WTC11 (cell line): ENCODE results near the gene TBL1XR1. TPM values are rescaled to one million over a fixed set of nuclear protein-coding genes. Genes with fewer than 3 reads are reported as not detected.

Experiments used
- ATAC-seq: fragments of 200-7000 bp; cut with Tn5 transposase; 2 replicates; pipeline ENCODE4 v1.10.0; 2021; ENCODE audit warnings: mild to moderate bottlenecking, moderate library complexity
- CTCF ChIA-PET: fragments of 300-600 bp; sonication (Branson Sonifier 250); formaldehyde crosslinking; loops from one replicate; lab custom pipeline; 2021; ENCODE audit warnings: antibody characterized with exemption; lab: Charles Lee
- POLR2A ChIA-PET: fragments of 350-600 bp; sonication (Branson Sonifier 250); formaldehyde crosslinking; loops from one replicate; lab custom pipeline; 2021; ENCODE audit warnings: antibody characterized with exemption; lab: Charles Lee
- DNase-seq: peaks from one replicate; pipeline ENCODE4 v3.0.0; 2021; ENCODE audit warnings: low spot score
- H3K27ac Mint-ChIP-seq: 2 replicates; pipeline ENCODE4 v1.8.0; 2021; ENCODE audit warnings: mixed read lengths
- H3K27me3 Mint-ChIP-seq: 2 replicates; pipeline ENCODE4 v1.8.0; 2021; ENCODE audit warnings: low read depth, mild to moderate bottlenecking, moderate library complexity, mixed read lengths
- H3K36me3 Mint-ChIP-seq: 2 replicates; pipeline ENCODE4 v1.8.0; 2021; ENCODE audit warnings: mixed read lengths
- H3K4me1 Mint-ChIP-seq: 2 replicates; pipeline ENCODE4 v1.8.0; 2022; ENCODE audit warnings: mixed read lengths
- H3K4me3 Mint-ChIP-seq: 2 replicates; pipeline ENCODE4 v1.8.0; 2021; ENCODE audit warnings: mild to moderate bottlenecking, moderate library complexity, mixed read lengths
- H3K9me3 Mint-ChIP-seq: 2 replicates; pipeline ENCODE4 v1.8.0; 2021; ENCODE audit warnings: mixed read lengths
- CBFB ChIP-seq: sonication (generic); formaldehyde crosslinking; IDR thresholded peaks from 2 replicates; pipeline ENCODE4 v1.8.1; 2022; ENCODE audit warnings: mild to moderate bottlenecking, low read depth, missing genetic modification reagents
- ETV6 ChIP-seq: sonication (generic); formaldehyde crosslinking; IDR thresholded peaks from 2 replicates; pipeline ENCODE4 v1.8.1; 2022; ENCODE audit warnings: mild to moderate bottlenecking, missing genetic modification reagents
- FOXK1 ChIP-seq: sonication (generic); formaldehyde crosslinking; IDR thresholded peaks from 2 replicates; pipeline ENCODE4 v1.8.0; 2022; ENCODE audit warnings: mild to moderate bottlenecking, moderate library complexity, missing genetic modification reagents
- GABPB1 ChIP-seq: sonication (generic); formaldehyde crosslinking; IDR thresholded peaks from 2 replicates; pipeline ENCODE4 v1.8.1; 2023; ENCODE audit warnings: mild to moderate bottlenecking, missing genetic modification reagents
- IRF2 ChIP-seq: sonication (generic); formaldehyde crosslinking; IDR thresholded peaks from 2 replicates; pipeline ENCODE4 v1.8.0; 2022; ENCODE audit warnings: low read depth, missing genetic modification reagents, borderline replicate concordance
- JAZF1 ChIP-seq: fragments of 250-450 bp; sonication (Bioruptor Pico); IDR thresholded peaks from 2 replicates; pipeline ENCODE4 v1.9.0; 2021; ENCODE audit warnings: moderate library complexity, mild to moderate bottlenecking, inconsistent platforms
- KAT7 ChIP-seq: sonication (generic); formaldehyde crosslinking; IDR thresholded peaks from 2 replicates; pipeline ENCODE4 v1.8.1; 2023; ENCODE audit warnings: missing genetic modification reagents, mild to moderate bottlenecking, borderline replicate concordance
- SOX15 ChIP-seq: fragments of 250-450 bp; sonication (Bioruptor Pico); IDR thresholded peaks from 2 replicates; pipeline ENCODE4 v1.9.0; 2021; ENCODE audit warnings: mild to moderate bottlenecking
- TCF7 ChIP-seq: sonication (generic); formaldehyde crosslinking; IDR thresholded peaks from 2 replicates; pipeline ENCODE4 v1.8.0; 2022; ENCODE audit warnings: mild to moderate bottlenecking, low read depth, missing genetic modification reagents, moderate library complexity
- TEAD1 ChIP-seq: sonication (generic); formaldehyde crosslinking; IDR thresholded peaks from 2 replicates; pipeline ENCODE4 v1.8.0; 2022; ENCODE audit warnings: mild to moderate bottlenecking, missing genetic modification reagents
- USF2 ChIP-seq: sonication (generic); formaldehyde crosslinking; IDR thresholded peaks from 2 replicates; pipeline ENCODE4 v1.8.1; 2023; ENCODE audit warnings: mild to moderate bottlenecking, missing genetic modification reagents, moderate library complexity
- ZNF138 ChIP-seq: sonication (generic); formaldehyde crosslinking; conservative IDR thresholded peaks from 2 replicates; pipeline ENCODE4 v1.8.1; 2022; ENCODE audit warnings: mild to moderate bottlenecking, moderate library complexity, missing genetic modification reagents
- ZNF512 ChIP-seq: sonication (generic); formaldehyde crosslinking; IDR thresholded peaks from 2 replicates; pipeline ENCODE4 v1.8.1; 2022; ENCODE audit warnings: missing genetic modification reagents, borderline replicate concordance
- ZNF671 ChIP-seq: fragments of 250-450 bp; sonication (Bioruptor Pico); IDR thresholded peaks from 2 replicates; pipeline ENCODE4 v1.8.0; 2021; ENCODE audit warnings: mild to moderate bottlenecking
- total RNA-seq: library from RNA; stranded (reverse); gene quantifications from 3 replicates; pipeline ENCODE4 v1.2.3, GENCODE V29; 2021
- TF ChIP-seq, protein P1 (sequence below): sonication (generic); formaldehyde crosslinking; IDR thresholded peaks from 2 replicates; pipeline ENCODE4 v1.8.1; 2022; ENCODE audit warnings: low read depth, missing genetic modification reagents, borderline replicate concordance
- TF ChIP-seq, protein P2 (sequence below): fragments of 250-450 bp; sonication (Bioruptor Pico); IDR thresholded peaks from 2 replicates; pipeline ENCODE4 v1.9.0; 2021; ENCODE audit warnings: mild to moderate bottlenecking
- TF ChIP-seq, protein P3 (sequence below): sonication (generic); formaldehyde crosslinking; IDR thresholded peaks from 2 replicates; pipeline ENCODE4 v1.8.1; 2023; ENCODE audit warnings: mild to moderate bottlenecking, missing genetic modification reagents
- TF ChIP-seq, protein P4 (sequence below): sonication (generic); formaldehyde crosslinking; IDR thresholded peaks from 2 replicates; pipeline ENCODE4 v1.8.0; 2022; ENCODE audit warnings: mild to moderate bottlenecking, missing genetic modification reagents
- TF ChIP-seq, protein P5 (sequence below): sonication (generic); formaldehyde crosslinking; IDR thresholded peaks from 2 replicates; pipeline ENCODE4 v1.8.0; 2022; ENCODE audit warnings: mild to moderate bottlenecking, missing genetic modification reagents

The TBL1XR1 gene
- total RNA-seq, 1 experiment from 2014 or later: 148 TPM

- CTCF ChIA-PET: no interaction called here
- Mint-ChIP-seq H3K9me3 (peaks cover 3% of the 10 kb centered on the region; the same call in 1 of the 2 replicates), H3K36me3 (no peaks in the 10 kb centered on the region), H3K27ac (no peak overlapping the region)
- TF ChIP-seq, protein P1, sequence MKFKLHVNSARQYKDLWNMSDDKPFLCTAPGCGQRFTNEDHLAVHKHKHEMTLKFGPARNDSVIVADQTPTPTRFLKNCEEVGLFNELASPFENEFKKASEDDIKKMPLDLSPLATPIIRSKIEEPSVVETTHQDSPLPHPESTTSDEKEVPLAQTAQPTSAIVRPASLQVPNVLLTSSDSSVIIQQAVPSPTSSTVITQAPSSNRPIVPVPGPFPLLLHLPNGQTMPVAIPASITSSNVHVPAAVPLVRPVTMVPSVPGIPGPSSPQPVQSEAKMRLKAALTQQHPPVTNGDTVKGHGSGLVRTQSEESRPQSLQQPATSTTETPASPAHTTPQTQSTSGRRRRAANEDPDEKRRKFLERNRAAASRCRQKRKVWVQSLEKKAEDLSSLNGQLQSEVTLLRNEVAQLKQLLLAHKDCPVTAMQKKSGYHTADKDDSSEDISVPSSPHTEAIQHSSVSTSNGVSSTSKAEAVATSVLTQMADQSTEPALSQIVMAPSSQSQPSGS: no peak
- TF ChIP-seq FOXK1 (CRISPR knock-in tag): no peak
- TF ChIP-seq SOX15: no peak
- TF ChIP-seq IRF2 (CRISPR knock-in tag): no peak
- TF ChIP-seq, protein P2, sequence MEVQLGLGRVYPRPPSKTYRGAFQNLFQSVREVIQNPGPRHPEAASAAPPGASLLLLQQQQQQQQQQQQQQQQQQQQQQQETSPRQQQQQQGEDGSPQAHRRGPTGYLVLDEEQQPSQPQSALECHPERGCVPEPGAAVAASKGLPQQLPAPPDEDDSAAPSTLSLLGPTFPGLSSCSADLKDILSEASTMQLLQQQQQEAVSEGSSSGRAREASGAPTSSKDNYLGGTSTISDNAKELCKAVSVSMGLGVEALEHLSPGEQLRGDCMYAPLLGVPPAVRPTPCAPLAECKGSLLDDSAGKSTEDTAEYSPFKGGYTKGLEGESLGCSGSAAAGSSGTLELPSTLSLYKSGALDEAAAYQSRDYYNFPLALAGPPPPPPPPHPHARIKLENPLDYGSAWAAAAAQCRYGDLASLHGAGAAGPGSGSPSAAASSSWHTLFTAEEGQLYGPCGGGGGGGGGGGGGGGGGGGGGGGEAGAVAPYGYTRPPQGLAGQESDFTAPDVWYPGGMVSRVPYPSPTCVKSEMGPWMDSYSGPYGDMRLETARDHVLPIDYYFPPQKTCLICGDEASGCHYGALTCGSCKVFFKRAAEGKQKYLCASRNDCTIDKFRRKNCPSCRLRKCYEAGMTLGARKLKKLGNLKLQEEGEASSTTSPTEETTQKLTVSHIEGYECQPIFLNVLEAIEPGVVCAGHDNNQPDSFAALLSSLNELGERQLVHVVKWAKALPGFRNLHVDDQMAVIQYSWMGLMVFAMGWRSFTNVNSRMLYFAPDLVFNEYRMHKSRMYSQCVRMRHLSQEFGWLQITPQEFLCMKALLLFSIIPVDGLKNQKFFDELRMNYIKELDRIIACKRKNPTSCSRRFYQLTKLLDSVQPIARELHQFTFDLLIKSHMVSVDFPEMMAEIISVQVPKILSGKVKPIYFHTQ (CRISPR knock-in tag): no peak
- TF ChIP-seq, protein P3, sequence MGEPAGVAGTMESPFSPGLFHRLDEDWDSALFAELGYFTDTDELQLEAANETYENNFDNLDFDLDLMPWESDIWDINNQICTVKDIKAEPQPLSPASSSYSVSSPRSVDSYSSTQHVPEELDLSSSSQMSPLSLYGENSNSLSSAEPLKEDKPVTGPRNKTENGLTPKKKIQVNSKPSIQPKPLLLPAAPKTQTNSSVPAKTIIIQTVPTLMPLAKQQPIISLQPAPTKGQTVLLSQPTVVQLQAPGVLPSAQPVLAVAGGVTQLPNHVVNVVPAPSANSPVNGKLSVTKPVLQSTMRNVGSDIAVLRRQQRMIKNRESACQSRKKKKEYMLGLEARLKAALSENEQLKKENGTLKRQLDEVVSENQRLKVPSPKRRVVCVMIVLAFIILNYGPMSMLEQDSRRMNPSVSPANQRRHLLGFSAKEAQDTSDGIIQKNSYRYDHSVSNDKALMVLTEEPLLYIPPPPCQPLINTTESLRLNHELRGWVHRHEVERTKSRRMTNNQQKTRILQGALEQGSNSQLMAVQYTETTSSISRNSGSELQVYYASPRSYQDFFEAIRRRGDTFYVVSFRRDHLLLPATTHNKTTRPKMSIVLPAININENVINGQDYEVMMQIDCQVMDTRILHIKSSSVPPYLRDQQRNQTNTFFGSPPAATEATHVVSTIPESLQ: no peak
- no peak for TF ChIP-seq ZNF138 (CRISPR knock-in tag)
- TF ChIP-seq USF2: no peak
- TF ChIP-seq JAZF1: no peak
- TF ChIP-seq, protein P4, sequence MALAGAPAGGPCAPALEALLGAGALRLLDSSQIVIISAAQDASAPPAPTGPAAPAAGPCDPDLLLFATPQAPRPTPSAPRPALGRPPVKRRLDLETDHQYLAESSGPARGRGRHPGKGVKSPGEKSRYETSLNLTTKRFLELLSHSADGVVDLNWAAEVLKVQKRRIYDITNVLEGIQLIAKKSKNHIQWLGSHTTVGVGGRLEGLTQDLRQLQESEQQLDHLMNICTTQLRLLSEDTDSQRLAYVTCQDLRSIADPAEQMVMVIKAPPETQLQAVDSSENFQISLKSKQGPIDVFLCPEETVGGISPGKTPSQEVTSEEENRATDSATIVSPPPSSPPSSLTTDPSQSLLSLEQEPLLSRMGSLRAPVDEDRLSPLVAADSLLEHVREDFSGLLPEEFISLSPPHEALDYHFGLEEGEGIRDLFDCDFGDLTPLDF (CRISPR knock-in tag): no peak
- TF ChIP-seq ZNF512: no peak
- TF ChIP-seq, all 79 proteins: peak for 0
- ATAC-seq: no peak
- POLR2A ChIA-PET: no interaction called here
- no peaks in the 10 kb centered on the region for H3K27me3 Mint-ChIP-seq
- no peak overlapping the region for H3K4me3 Mint-ChIP-seq
- H3K4me1 Mint-ChIP-seq: no peaks in the 10 kb centered on the region
- no peak for DNase-seq
Measured at GRCh38 chr3:177237206-177237605, 39.9 kb upstream of the TBL1XR1 start.

- CTCF ChIA-PET: no interaction called here
- Mint-ChIP-seq H3K9me3 (peaks cover 3% of the 10 kb centered on the region; the same call in 1 of the 2 replicates), H3K4me1 (no peaks in the 10 kb centered on the region), H3K27ac (no peak overlapping the region), H3K27me3 (no peaks in the 10 kb centered on the region), H3K4me3 (no peak overlapping the region), H3K36me3 (no peaks in the 10 kb centered on the region)
- ATAC-seq: no peak
- no peak for DNase-seq
- no peak for TF ChIP-seq ZNF671 (CRISPR knock-in tag)
- TF ChIP-seq KAT7 (CRISPR knock-in tag): no peak
- TF ChIP-seq ETV6 (CRISPR knock-in tag): no peak
- TF ChIP-seq, protein P5, sequence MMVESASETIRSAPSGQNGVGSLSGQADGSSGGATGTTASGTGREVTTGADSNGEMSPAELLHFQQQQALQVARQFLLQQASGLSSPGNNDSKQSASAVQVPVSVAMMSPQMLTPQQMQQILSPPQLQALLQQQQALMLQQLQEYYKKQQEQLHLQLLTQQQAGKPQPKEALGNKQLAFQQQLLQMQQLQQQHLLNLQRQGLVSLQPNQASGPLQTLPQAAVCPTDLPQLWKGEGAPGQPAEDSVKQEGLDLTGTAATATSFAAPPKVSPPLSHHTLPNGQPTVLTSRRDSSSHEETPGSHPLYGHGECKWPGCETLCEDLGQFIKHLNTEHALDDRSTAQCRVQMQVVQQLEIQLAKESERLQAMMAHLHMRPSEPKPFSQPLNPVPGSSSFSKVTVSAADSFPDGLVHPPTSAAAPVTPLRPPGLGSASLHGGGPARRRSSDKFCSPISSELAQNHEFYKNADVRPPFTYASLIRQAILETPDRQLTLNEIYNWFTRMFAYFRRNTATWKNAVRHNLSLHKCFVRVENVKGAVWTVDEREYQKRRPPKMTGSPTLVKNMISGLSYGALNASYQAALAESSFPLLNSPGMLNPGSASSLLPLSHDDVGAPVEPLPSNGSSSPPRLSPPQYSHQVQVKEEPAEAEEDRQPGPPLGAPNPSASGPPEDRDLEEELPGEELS: no peak
- no peak for TF ChIP-seq TCF7 (CRISPR knock-in tag)
- TF ChIP-seq GABPB1: no peak
- TF ChIP-seq TEAD1 (CRISPR knock-in tag): no peak
- TF ChIP-seq, protein P3: no peak
- TF ChIP-seq CBFB (CRISPR knock-in tag): no peak
- POLR2A ChIA-PET: no interaction called here
Measured at GRCh38 chr3:177236704-177237103, 39.4 kb upstream of the TBL1XR1 start.
